K562 (cell line): ENCODE data around the gene XPOT. TPM values are rescaled to one million over a fixed set of nuclear protein-coding genes. Genes with fewer than 3 reads are reported as not detected.

ENCODE experiments used
- ARID2 ChIP-seq: fragments of 450-650 bp; IDR thresholded peaks from 2 replicates; pipeline ENCODE4 v1.6.1; 2017; ENCODE audit warnings: antibody characterized with exemption, mild to moderate bottlenecking
- polyA plus RNA-seq, 8 experiments: library from polyadenylated mRNA; depleted of rRNA in 4 of 8; stranded (reverse) in 5 of 8; unstranded in 3 of 8; fragments of >200 nt; fragmentation: Nextera tagmentation in 2 of 8; fragmentation: Illumina TruSeq in 1 of 8; extraction: Ambion mirVana in 2 of 8; extraction: Trizol in 1 of 8; gene quantifications; 2 replicates each; pipeline versions ENCODE4 v1.2.1 to v1.2.3, GENCODE V29; 2011 to 2014; ENCODE audit warnings: inconsistent platforms in 1 of 8, missing spikeins in 1 of 8
- total RNA-seq, 7 experiments: library from RNA; depleted of rRNA in 6 of 7; stranded (reverse); fragments of >200 nt in 6 of 7; fragmentation: Illumina TruSeq in 2 of 7; extraction: Trizol in 2 of 7; gene quantifications; 2 replicates each; pipeline versions ENCODE4 v1.2.1 to v1.2.3, GENCODE V29; 2011 to 2021; ENCODE audit warnings: low replicate concordance in 1 of 7
- TF ChIP-seq, protein P1 (sequence below), 2 experiments: fragments of 450-650 bp; IDR thresholded peaks; 2 replicates each; pipeline ENCODE4 v1.6.1; 2016; ENCODE audit warnings: mild to moderate bottlenecking in 2 of 2, borderline replicate concordance in 1 of 2, low read depth in 1 of 2, moderate library complexity in 1 of 2

XPOT gene
- total and polyA plus RNA-seq, 9 of the 15 experiments (the other 6 are each of a cell fraction or from before 2014, with no cell fraction given) = 26.2 to 192 (median 102) TPM

GRCh38 chr12:64480148-64480547 lies 76.0 kb downstream of the XPOT start (continued):
- TF ChIP-seq, protein P1, sequence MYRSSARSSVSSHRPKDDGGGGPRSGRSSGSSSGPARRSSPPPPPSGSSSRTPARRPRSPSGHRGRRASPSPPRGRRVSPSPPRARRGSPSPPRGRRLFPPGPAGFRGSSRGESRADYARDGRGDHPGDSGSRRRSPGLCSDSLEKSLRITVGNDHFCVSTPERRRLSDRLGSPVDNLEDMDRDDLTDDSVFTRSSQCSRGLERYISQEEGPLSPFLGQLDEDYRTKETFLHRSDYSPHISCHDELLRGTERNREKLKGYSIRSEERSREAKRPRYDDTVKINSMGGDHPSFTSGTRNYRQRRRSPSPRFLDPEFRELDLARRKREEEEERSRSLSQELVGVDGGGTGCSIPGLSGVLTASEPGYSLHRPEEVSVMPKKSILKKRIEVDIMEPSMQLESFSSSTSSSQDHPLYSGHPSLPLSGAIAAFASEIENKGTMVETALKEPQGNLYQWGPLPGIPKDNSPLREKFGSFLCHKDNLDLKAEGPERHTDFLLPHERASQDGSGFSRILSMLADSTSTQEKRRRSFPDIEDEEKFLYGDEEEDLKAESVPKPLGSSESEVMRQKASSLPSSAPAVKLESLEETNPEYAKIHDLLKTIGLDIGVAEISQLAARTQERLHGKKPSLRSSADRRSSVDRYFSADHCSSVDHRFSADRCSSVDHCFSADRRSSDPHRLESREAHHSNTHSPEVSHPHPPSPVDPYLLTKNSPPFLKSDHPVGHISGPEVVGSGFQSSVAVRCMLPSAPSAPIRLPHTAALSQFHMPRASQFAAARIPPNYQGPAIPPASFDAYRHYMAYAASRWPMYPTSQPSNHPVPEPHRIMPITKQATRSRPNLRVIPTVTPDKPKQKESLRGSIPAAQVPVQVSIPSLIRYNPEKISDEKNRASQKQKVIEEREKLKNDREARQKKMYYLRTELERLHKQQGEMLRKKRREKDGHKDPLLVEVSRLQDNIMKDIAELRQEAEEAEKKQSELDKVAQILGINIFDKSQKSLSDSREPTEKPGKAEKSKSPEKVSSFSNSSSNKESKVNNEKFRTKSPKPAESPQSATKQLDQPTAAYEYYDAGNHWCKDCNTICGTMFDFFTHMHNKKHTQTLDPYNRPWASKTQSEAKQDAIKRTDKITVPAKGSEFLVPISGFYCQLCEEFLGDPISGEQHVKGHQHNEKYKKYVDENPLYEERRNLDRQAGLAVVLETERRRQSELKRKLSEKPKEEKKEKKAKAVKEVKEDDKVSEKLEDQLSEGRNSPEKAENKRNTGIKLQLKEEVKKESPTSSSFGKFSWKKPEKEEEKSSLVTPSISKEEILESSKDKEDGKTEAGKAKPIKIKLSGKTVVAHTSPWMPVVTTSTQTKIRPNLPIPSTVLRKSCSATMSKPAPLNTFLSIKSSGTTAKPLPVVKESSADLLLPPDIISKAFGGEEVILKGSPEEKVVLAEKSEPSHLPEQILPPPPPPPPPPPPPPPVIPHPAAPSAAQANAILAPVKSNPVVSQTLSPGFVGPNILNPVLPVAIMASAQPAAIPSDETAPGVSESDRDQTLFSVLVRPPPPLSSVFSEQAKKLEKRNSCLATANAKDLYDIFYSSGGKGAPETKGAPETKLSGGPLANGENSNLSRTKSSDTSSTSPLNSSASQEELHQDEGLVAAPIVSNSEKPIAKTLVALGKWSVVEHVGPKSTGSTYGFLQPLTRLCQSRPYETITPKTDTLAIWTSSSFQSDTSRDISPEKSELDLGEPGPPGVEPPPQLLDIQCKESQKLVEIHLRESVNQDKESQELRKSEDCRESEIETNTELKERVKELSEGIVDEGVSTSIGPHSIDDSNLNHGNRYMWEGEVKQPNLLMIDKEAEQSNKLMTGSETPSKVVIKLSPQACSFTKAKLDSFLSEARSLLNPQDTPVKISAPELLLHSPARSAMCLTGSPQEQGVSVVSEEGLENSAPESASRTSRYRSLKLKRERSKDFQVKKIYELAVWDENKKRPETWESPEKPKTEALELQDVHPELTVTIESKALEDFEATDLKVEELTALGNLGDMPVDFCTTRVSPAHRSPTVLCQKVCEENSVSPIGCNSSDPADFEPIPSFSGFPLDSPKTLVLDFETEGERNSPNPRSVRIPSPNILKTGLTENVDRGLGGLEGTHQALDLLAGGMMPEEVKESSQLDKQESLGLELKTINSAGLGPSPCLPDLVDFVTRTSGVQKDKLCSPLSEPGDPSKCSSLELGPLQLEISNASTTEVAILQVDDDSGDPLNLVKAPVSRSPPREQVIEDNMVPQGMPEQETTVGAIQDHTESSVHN (IDR thresholded peaks at IDR 0.05; ENCODE audit: borderline replicate concordance in 1 of 2, low read depth in 1 of 2) = no peak
- TF ChIP-seq ARID2 = no peak
